GM19351 (cell line): ENCODE measurements around the gene GAPDHS.

ENCODE experiments used
- ATAC-seq: cut with Tn5 transposase; IDR thresholded peaks from one replicate; pipeline ENCODE4 v1.9.1; 2021; ENCODE audit warnings: mild to moderate bottlenecking, moderate library complexity; ENCODE audit not compliant: unreplicated experiment

GAPDHS gene

DNA sequence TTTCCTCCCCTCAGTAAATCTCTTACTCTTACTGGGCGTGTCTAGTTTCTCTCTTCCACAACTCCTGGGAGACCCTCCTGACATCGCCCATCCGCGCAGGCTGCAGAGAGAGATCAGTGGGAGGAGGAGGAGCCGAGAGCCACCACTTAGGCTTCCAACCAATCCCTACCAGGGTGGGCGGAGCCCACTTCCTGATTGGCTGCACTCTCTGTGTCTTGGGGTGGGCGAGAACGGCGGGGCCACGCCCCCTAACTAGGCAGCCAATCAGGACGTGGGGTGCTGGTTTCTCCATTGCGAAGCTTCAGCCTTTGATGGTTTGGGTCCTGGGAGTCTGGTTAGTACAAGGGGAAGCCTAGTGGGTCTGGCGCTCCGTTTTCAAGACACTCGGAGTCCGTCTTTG, 52.6 kb downstream of the GAPDHS start, which contains the start of gene PMIS2:
Gene PMIS2, plus strand, starts transcription at position 326 of the 400 bp plus-strand sequence. CDS start 87 bp downstream, outside the sequence.
- ATAC-seq, result no peak

DNA sequence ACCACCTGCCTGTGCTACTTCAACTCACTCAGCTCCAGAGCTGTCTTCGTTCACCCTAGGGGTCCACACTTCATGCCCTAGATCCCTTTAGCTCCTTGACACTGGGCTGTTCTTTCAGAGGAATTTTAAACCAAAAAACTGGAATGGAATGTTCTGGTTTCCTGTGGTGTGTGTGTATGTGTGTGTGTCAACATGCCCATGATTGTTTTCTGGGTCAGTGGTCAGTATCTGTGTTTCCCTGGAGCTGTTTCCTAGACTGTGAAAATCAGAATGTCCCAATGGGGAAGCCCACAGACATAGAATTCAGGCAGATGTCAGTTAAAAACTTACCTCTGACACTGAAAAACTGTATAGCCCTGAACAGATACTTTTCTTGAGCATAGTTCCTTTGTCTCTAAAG, 54.1 kb downstream of the GAPDHS start:
- ATAC-seq, result no peak

DNA sequence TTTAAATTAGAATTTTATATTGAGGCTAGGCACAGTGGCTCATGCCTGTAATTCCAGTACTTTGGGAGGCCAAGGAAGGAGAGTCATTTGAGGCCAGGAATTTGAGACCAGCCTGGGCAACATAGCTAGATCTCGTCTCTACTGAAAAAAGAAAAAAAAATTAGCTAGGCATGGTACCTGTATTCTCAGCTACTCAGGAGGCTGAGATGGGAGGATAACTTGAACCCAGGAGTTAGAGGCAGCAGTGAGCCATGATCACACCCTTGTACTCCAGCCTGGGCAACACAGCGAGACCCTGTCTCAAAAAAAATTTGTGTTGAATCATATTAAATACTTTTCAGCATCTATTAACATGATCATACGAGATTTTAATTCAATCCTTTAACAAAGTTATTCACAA, 57.6 kb downstream of the GAPDHS start:
- no peak for ATAC-seq

GRCh38 chr19:35592226-35592625, 59.0 kb downstream of the GAPDHS start:
- ATAC-seq, result no peak
